ENCODE data around the gene OR4D5. TPM values are rescaled to one million over a fixed set of nuclear protein-coding genes. Genes with fewer than 3 reads are reported as not detected.

OR4D5 gene
- not detected in 2 replicates for polyA plus RNA-seq (2014; cell fraction: cytosol; rRNA removed)
- polyA plus RNA-seq (2014; cell fraction: nucleus; rRNA removed): not detected in 2 replicates

DNA sequence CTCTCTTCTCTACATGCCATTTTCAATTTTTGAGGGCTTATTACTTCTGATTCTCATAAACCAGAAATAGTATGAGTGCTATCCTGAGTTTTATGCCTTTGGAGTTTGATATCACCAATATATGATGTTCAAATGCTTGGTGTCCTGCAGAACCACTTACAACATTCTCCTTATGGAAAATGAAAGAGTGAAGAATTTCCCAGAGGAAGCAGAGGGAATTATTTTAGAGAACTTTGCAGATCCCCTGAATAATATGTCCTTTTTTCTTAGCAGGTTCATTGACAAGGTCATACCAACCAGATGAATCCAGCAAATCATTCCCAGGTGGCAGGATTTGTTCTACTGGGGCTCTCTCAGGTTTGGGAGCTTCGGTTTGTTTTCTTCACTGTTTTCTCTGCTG, at the start of gene OR4D5:
TSS of gene OR4D5 (plus strand) at position 301 of the 400 bp plus-strand sequence. CDS start at position 301, 0 bp downstream.
- no peak for DNase-seq (ENCODE audit: low spot score)

DNA sequence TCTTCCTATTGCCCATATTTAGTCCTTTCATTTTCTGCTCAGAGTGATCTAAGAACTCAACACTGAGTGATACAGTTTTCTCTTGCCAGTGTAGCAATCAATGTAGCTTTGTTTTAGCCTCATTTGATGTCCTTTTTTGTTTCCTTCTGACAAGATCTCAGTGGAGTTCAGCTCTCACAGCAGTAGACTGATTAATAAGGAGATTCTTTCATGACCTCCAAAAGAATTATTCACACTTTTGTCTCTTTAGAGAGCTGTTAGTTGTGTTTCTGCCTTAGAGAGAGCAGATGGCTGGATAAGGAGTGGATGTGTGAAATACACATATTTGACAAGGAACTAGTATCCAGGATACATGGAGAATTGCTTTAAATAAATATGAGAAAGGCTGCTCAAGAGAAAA, 47.4 kb upstream of the OR4D5 start:
- no peak for DNase-seq (ENCODE audit: low spot score)

DNA sequence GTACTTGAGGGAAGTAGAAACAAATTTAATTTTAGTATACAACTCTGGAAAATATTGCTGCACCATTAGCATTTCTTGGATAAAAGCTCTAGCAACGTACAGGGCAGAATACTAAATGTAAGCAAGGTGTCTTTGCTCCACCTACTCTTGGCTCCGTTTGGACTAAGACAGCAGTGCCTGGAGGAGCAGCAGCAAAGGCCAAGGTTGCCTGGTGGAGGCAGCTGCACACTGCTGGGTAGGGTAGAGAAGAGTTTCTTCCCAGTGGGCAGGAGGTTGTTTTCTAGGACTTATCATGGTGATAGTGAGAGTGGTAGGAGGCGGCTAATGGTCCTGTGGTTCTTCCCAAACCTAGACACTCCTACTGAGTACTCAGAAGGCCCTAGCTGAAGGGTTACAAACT, 39.6 kb upstream of the OR4D5 start:
- no peak for DNase-seq (ENCODE audit: low spot score)

DNA sequence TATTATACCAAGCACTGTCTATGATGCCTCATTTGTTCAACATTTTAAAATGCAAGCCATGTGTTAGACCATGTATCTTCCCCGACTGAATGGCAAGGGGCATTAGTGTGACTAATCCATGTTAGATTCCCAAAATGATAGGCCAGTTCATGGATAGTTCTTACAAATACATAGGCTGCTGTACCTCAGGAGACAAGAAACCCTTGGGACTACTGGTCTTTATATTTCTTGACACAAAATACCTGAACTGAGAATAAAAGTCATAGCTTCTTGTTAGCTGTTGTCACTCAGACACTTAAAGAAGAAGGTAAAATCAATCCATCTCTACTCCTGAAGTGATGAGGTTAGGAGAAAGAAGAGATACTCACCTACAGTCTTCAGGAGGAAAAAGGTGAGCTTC, 37.5 kb upstream of the OR4D5 start, which contains the start of gene OR8D4:
TSS of gene OR8D4 (plus strand) at position 301 of the 400 bp plus-strand sequence. CDS start 4,265 bp downstream, outside the sequence.
- no peak for DNase-seq (ENCODE audit: low spot score)

DNA sequence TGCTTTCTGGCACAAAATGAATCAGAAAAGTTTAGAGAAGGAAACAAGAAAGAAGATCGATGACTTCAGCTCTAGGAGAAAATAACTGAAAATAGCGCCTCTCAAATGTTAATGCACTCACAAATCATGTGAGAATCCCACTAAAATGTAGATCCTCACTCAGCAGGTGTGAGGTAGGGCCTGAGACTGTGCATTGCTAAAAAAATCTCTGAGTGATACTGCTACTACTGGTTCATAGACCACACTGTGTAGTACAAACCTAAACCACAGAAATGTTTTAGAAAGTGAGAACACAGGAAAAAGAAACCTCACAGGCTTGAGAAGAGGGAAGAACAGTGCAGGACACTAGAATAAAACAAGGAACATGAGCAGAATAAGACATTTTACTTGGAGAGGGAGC, 35.5 kb upstream of the OR4D5 start:
- DNase-seq (ENCODE audit: low spot score): no peak

DNA sequence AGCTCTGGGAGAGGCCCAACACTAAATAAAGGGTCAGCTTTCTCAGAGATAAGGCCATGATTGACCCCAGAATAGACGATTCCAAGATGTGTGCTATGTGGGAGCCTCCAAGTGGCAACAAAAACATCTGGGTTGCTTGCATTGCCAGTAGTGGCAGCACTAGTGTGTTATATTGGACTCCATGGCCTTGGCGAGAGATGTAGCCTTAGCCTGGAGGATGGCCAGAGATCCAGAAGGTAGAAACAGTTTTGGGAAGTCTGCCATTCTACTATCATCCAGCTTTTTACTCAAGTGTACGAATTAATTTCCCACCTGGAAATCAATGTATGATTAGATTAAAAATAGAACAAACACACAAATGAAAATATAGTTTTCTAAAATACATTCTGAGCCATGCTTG, 34.5 kb upstream of the OR4D5 start:
- DNase-seq (ENCODE audit: low spot score): no peak

DNA sequence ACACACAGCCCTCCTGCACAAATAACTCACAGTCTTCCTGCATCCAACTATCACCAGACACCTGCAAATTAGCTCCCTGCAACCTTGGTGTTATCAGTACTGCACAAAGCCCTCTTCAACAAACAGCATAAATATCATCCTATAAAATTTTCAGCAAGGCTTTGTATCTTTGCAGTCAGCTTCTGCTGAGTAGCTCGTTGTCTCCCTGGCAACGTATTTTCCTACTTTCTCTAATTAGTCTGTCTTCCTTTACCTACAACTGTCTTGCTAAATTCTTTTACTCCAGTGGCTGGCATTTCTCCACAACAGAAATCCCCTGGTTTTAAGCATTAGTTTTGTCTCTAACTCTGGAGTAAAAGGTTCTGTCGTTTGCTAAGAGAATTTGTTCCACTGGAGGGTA, 33.6 kb upstream of the OR4D5 start:
- no peak for DNase-seq (ENCODE audit: low spot score)

DNA sequence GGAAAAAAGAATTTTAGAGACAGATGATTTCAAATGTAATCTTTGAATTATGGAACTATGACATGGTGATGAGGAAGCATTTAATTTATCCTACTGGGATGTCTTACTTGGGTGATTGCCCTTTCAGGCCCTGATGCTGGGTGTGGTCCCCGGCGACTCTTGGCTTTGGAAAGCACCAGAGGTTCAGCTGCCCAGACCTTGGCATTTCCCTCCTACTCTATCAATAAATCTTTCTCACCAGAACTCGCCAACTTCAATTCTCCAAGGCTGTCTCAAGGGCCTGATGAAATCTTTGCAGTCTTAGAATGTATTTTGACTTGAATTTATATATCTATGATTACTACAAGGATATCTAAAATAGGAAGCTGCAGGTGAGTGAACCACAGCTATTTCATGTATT, 18.5 kb upstream of the OR4D5 start:
- DNase-seq (ENCODE audit: low spot score): no peak

DNA sequence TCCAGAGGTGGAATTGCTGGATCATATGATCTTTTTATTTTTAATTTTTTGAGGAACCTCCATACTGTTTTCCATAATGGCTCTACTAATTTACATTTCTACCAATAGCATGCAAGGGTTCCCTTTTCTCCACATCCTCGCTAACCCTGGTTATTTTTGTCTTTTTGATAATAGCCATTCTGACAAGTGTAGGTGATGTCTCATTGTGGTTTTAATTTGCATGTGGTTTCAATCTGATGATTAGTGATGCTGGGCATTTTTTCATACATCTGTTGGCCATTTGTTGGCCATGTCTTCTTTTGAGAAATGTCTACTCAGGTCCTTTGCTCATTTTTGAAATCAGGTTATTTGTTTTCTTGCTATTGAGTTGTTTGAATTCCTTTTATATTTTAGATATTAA, 15.4 kb upstream of the OR4D5 start:
- DNase-seq (ENCODE audit: low spot score): no peak

DNA sequence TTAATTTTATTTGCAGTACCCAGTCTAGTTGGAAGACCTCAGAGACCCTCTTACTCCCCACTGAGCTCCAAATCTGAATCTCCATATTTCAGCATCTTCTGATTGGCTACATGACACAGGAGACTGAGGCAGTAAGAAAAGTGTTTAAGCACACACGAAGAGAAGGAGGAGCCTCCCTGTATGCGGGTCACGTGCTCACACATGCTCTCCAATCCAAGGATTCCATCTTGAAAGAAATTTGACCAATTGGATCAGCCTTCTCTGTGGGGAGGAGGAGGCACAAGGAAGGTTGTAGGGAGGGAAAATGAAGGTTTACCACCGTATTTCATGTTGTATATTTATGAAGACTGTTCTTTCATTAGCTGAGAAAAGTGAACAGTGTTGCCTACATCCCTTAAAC, 3.0 kb downstream of the OR4D5 start:
- DNase-seq (ENCODE audit: low spot score): no peak

DNA sequence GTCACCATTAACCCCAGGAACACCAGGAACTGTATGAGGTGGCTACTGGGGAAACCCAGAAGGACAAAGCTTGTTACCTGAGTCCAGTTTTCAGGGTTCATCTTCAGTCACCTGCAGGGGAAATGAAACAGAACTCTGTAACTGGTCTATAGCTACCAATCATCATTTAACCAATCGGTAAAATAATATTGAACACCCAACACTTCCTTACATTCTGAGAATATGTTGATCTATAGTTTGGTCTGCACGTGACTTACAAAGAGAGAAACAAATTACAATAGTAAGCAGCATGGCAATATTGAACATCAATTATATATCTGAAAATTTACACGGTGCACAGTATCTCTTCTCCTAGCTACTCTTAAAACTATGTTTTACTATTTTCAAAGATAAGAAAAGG, 4.3 kb downstream of the OR4D5 start, which contains the start of gene OR6T1:
TSS of gene OR6T1 (minus strand) at position 101 of the 400 bp plus-strand sequence. CDS start at position 101, 0 bp downstream.
- no peak for DNase-seq (ENCODE audit: low spot score)

DNA sequence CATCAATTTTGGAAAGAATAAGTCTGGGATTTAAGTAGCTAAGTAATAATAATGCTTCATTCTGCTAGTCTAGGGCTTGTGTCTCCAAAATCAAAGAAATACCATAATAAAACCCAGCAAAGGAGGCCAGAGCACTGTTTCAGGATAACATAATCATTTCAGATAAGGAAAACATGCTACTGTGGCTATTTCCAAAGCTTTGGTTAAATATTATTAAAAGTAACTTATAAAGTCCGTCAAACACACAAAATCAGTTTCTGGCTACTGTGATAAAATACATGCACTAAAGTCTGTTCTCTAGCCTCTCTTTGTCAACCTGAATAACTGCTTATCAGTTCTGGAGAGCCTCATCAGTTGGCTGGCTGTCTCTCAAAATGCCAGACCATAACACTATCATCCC, 5.7 kb downstream of the OR4D5 start:
- DNase-seq (ENCODE audit: low spot score): no peak

DNA sequence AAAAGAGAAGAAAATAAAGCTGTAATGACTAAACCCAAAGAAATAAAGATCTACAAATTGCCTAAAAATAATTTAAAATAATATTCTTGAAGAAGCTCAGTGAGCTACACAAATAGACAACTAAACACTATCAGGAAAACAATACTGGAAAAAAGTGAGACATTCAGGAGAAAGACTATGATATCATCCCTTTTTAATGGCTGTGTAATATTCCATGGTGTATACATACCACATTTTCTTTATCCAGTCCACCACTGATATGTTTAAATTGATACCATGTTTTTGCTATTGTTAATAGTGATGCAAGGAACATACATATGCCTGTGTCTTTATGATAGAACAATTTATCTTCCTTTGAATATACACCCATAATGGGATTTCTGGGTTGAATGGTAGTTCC, 17.3 kb downstream of the OR4D5 start:
- DNase-seq (ENCODE audit: low spot score): no peak

DNA sequence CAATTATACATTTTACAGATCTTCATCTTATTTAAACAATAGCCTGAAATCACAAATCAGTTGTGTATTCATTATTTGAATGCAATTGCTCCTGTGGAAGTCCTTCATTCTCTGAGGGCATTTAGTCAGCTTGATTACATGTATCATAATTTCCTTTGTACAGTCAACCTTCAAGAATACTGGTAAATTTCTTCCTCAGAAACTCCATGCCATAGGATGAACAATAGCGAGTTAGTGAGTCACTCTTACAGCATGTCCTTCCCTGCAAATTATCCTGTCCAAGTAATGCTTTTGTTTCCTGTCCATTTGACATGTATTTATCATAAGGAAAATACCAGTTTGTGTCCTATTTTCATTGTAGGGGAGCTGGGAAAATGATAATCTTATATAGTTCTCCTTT, 34.4 kb downstream of the OR4D5 start:
- DNase-seq (ENCODE audit: low spot score): no peak

DNA sequence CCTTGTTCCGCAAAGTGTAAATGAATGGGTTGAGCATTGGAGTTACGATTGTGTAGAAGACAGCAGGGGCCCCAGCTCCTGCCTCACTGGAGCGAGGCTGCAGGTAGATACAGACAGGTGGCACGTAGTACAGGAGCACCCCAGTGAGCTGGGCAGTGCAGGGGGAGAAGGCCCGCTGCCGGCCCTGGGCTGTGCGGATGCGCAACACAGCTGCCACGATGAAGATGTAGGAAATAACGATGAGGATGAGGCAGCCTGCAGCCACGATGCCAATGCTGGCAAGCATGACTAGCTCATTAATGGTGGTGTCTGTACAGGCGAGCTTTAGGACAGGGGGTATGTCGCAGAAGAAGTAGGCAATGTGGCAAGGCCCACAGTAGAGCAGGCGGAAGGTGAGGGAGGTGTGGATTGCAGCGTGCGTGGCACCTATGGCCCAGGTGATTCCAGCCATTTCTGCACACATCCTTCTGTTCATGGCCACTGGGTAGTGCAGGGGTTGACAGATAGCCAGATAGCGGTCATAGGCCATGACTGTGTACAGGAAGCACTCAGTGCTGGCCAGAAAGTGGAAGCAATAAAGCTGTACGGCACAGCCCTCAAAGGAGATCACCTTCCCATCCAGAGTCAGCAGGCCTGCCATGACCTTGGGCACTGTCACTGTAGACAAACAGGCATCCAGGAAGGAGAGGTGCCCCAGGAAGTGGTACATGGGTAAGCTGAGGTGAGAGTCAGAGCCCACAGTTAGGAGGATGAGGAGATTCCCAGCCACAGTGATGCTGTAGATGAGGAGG, 37.5 kb downstream of the OR4D5 start:
- DNase-seq (ENCODE audit: low spot score): no peak

DNA sequence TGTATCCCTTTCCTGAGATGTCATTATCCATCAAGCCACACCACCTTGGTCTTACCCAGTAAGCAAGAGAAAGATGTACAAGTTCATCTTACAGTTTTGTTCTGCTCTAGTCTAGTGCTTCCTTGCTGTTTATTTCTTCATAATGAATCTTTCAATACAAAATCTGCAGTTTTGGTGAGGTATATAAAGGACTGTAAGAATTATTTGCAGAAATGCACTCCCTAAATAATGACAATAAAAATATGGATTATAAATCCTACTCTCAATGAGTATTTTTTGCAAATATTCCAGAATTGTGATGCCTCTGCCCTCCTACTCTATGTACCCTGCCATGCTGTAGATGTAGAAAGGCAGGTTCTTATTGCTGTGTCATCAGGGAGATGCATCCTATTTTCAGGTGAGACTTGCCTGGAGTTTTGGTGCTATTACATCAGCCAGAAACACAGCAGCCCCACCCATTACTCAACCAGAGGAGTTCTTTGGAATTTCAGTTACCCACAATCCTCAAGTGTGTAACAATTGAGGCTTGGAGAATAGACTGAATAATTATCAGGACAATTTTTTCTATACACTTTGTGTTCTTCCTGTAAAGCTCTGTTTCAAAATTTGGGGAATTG, 38.4 kb downstream of the OR4D5 start, which contains the start of gene OR10S1:
TSS of gene OR10S1 (minus strand) at position 51 of the 617 bp plus-strand sequence. CDS start 117 bp downstream, outside the sequence.
- DNase-seq (ENCODE audit: low spot score): no peak

DNA sequence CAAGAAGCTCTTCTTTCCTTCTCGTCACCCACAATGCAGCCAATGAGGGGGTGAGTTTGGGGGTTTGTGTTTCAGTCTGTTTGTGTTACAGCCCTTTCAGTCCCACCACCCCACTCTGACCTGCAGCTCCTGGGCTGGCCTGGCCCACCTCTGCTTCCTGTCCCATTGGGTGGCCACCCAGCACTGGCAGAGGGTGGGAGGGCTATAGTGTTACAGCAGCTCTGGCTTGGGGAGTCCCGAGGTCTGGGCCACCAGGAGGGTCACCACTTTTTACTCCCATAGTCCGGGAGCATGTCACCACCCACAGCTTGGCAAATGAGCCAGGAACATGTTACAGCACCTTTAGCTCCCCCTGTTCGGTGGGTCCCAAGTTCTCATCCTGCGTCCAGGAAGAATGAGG, 39.9 kb downstream of the OR4D5 start:
- no peak for DNase-seq (ENCODE audit: low spot score)

Measured in SK-N-DZ (cell line).